Gastroesophageal sphincter (tissue), 3 donors: ENCODE data around the gene TBC1D5.

ENCODE experiments used
- CTCF ChIP-seq, 4 experiments: fragments of 200-600 bp in 2 of 4; fragments of 450-650 bp in 2 of 4; sonication (generic) in 1 of 4; IDR thresholded peaks; one replicate each; pipeline ENCODE4 v1.5.1; 2017 to 2019; ENCODE audit warnings: antibody characterized with exemption in 4 of 4, mild to moderate bottlenecking in 2 of 4, moderate library complexity in 2 of 4
- EP300 ChIP-seq: sonication (generic); formaldehyde crosslinking; IDR thresholded peaks from one replicate; pipeline ENCODE4 v1.6.1; 2017; ENCODE audit warnings: antibody characterized with exemption, mild to moderate bottlenecking
- POLR2A ChIP-seq, 2 donors: fragments of 450-650 bp; IDR thresholded peaks; one replicate each; pipeline ENCODE4 v1.6.1; 2017; ENCODE audit warnings: antibody characterized with exemption in 2 of 2, mild to moderate bottlenecking in 2 of 2, moderate library complexity in 1 of 2

GRCh38 chr3:17149076-17149475, 593.4 kb downstream of the TBC1D5 start:
- TF ChIP-seq CTCF (IDR thresholded peaks at IDR 0.05) (no peak), POLR2A (IDR thresholded peaks at IDR 0.05) (no peak), EP300 (no peak)
